SK-N-SH treated with all-trans-retinoic acid at 6 μM for 48 hours (cell line): ENCODE data around the gene SSUH2.
"Not testable (repeated sequence)": the region's sequence is repeated elsewhere in the genome, so short reads cannot be mapped to it uniquely, and the experiment has no call there.

Source experiments
- ATAC-seq: fragments of 200-7000 bp; cut with Tn5 transposase; 3 replicates; pipeline ENCODE4 v1.9.1; 2020; ENCODE audit warnings: mild to moderate bottlenecking, moderate library complexity
- ARNTL ChIP-seq: fragments of 450-650 bp; formaldehyde crosslinking; IDR thresholded peaks from 2 replicates; pipeline ENCODE4 v1.5.0; 2020; ENCODE audit warnings: low read depth, mild to moderate bottlenecking, moderate library complexity, borderline replicate concordance
- BACH2 ChIP-seq: fragments of 250-450 bp; sonication (Bioruptor Pico); IDR thresholded peaks from 2 replicates; pipeline ENCODE4 v1.9.0; 2021; ENCODE audit warnings: mild to moderate bottlenecking, borderline replicate concordance
- CSDC2 ChIP-seq: fragments of 250-450 bp; sonication (Bioruptor Pico); IDR thresholded peaks from 2 replicates; pipeline ENCODE4 v1.5.0; 2020; ENCODE audit warnings: mild to moderate bottlenecking, moderate library complexity
- ESRRG ChIP-seq: fragments of 250-450 bp; sonication (Bioruptor Pico); IDR thresholded peaks from 2 replicates; pipeline ENCODE4 v1.6.1; 2021; ENCODE audit warnings: mild to moderate bottlenecking
- GLIS3 ChIP-seq: fragments of 250-450 bp; sonication (Bioruptor Pico); IDR thresholded peaks from 2 replicates; pipeline ENCODE4 v1.5.0; 2020; ENCODE audit warnings: mild to moderate bottlenecking, moderate library complexity
- OSR1 ChIP-seq: fragments of 250-450 bp; sonication (Bioruptor Pico); IDR thresholded peaks from 2 replicates; pipeline ENCODE4 v1.8.0; 2022; ENCODE audit warnings: moderate library complexity, mild to moderate bottlenecking, inconsistent platforms
- PPARA ChIP-seq: fragments of 250-450 bp; sonication (Bioruptor Pico); IDR thresholded peaks from 2 replicates; pipeline ENCODE4 v1.5.0; 2020; ENCODE audit warnings: mild to moderate bottlenecking, borderline replicate concordance
- SNAI2 ChIP-seq: fragments of 250-450 bp; sonication (Bioruptor Pico); IDR thresholded peaks from 2 replicates; pipeline ENCODE4 v1.5.0; 2020; ENCODE audit warnings: mild to moderate bottlenecking, moderate library complexity
- TOX ChIP-seq: fragments of 250-450 bp; sonication (Bioruptor Pico); IDR thresholded peaks from 2 replicates; pipeline ENCODE4 v1.8.0; 2021; ENCODE audit warnings: mild to moderate bottlenecking, moderate library complexity, borderline replicate concordance
- ZC3H10 ChIP-seq: fragments of 250-450 bp; sonication (Bioruptor Pico); IDR thresholded peaks from 2 replicates; pipeline ENCODE4 v1.5.1; 2021; ENCODE audit warnings: mild to moderate bottlenecking, moderate library complexity
- ZFP3 ChIP-seq: fragments of 250-450 bp; sonication (Bioruptor Pico); IDR thresholded peaks from 2 replicates; pipeline ENCODE4 v1.5.0; 2020; ENCODE audit warnings: mild to moderate bottlenecking, moderate library complexity
- ZFP30 ChIP-seq: fragments of 450-650 bp; formaldehyde crosslinking; IDR thresholded peaks from 2 replicates; pipeline ENCODE4 v1.5.0; 2022; ENCODE audit warnings: mild to moderate bottlenecking, moderate library complexity
- ZNF565 ChIP-seq: fragments of 450-650 bp; formaldehyde crosslinking; conservative IDR thresholded peaks from 2 replicates; pipeline ENCODE4 v1.5.0; 2020; ENCODE audit warnings: low read depth, mild to moderate bottlenecking, moderate library complexity
- ZNF70 ChIP-seq: fragments of 450-650 bp; formaldehyde crosslinking; IDR thresholded peaks from 2 replicates; pipeline ENCODE4 v1.5.0; 2020; ENCODE audit warnings: mild to moderate bottlenecking, moderate library complexity
- ZNF8 ChIP-seq: fragments of 450-650 bp; formaldehyde crosslinking; IDR thresholded peaks from 2 replicates; pipeline ENCODE4 v1.5.0; 2020; ENCODE audit warnings: mild to moderate bottlenecking, moderate library complexity
- TF ChIP-seq, protein P1 (sequence below): fragments of 250-450 bp; sonication (Bioruptor Pico); IDR thresholded peaks from 2 replicates; pipeline ENCODE4 v1.5.1; 2020; ENCODE audit warnings: low read depth, mild to moderate bottlenecking, moderate library complexity
- TF ChIP-seq, protein P2 (sequence below): fragments of 250-450 bp; sonication (Bioruptor Pico); IDR thresholded peaks from 2 replicates; pipeline ENCODE4 v1.5.1; 2021; ENCODE audit warnings: mild to moderate bottlenecking, moderate library complexity
- TF ChIP-seq, protein P3 (sequence below): fragments of 250-450 bp; sonication (Bioruptor Pico); IDR thresholded peaks from 2 replicates; pipeline ENCODE4 v1.8.0; 2021; ENCODE audit warnings: low read depth, mild to moderate bottlenecking, moderate library complexity, borderline replicate concordance
- TF ChIP-seq, protein P4 (sequence below): fragments of 250-450 bp; sonication (Bioruptor Pico); IDR thresholded peaks from 2 replicates; pipeline ENCODE4 v1.5.0; 2020; ENCODE audit warnings: mild to moderate bottlenecking, moderate library complexity
- TF ChIP-seq, protein P5 (sequence below): fragments of 250-450 bp; sonication (Bioruptor Pico); IDR thresholded peaks from 2 replicates; pipeline ENCODE4 v1.8.0; 2020; ENCODE audit warnings: mild to moderate bottlenecking, moderate library complexity, borderline replicate concordance

SSUH2 gene, protein sequence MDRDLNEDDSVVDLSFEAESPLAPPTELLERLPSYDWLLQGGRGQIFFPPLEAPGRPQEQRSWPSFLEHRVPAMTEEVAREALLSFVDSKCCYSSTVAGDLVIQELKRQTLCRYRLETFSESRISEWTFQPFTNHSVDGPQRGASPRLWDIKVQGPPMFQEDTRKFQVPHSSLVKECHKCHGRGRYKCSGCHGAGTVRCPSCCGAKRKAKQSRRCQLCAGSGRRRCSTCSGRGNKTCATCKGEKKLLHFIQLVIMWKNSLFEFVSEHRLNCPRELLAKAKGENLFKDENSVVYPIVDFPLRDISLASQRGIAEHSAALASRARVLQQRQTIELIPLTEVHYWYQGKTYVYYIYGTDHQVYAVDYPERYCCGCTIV

DNA sequence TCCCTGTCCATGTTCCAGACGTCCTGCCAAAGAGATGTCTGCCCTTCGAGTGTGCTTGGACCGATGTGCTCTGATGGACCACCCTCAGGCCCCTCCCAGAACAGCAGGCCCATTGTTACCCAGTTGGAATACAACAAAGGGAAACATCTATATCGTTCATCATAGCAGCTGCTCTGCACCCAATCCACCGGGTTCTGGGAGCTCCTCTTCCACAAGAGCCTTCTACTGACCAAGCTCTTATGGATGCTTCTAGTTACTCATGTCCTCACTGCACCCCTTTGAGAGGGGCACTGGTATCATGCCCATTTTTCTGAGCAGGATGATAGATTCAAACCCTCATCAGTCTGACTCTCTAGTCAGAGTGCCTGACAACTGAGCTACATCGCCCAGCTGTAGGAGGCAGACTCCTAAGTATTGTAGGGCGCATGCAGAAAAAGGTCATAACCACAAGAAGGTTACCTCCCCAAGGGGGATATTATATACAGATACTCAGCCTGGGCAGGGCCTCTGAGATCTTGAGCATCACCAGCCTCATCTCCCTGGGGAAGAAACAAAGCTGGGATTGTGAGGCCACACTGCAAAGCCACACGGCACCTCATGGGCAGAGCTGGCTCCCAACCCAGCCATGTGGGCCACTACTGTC, at the start of gene SSUH2:
Gene SSUH2, minus strand, starts transcription at position 51 of the 643 bp plus-strand sequence. Its CDS starts 40 bp downstream, at position 11.
- TF ChIP-seq ZFP3 (CRISPR knock-in tag) = no peak
- TF ChIP-seq GLIS3 = no peak
- no peak for TF ChIP-seq SNAI2
- TF ChIP-seq, protein P1, sequence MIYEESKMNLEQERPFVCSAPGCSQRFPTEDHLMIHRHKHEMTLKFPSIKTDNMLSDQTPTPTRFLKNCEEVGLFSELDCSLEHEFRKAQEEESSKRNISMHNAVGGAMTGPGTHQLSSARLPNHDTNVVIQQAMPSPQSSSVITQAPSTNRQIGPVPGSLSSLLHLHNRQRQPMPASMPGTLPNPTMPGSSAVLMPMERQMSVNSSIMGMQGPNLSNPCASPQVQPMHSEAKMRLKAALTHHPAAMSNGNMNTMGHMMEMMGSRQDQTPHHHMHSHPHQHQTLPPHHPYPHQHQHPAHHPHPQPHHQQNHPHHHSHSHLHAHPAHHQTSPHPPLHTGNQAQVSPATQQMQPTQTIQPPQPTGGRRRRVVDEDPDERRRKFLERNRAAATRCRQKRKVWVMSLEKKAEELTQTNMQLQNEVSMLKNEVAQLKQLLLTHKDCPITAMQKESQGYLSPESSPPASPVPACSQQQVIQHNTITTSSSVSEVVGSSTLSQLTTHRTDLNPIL (CRISPR knock-in tag) = no peak
- TF ChIP-seq, protein P2, sequence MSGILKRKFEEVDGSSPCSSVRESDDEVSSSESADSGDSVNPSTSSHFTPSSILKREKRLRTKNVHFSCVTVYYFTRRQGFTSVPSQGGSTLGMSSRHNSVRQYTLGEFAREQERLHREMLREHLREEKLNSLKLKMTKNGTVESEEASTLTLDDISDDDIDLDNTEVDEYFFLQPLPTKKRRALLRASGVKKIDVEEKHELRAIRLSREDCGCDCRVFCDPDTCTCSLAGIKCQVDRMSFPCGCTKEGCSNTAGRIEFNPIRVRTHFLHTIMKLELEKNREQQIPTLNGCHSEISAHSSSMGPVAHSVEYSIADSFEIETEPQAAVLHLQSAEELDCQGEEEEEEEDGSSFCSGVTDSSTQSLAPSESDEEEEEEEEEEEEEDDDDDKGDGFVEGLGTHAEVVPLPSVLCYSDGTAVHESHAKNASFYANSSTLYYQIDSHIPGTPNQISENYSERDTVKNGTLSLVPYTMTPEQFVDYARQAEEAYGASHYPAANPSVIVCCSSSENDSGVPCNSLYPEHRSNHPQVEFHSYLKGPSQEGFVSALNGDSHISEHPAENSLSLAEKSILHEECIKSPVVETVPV = no peak
- TF ChIP-seq BACH2 (CRISPR knock-in tag) = no peak
- TF ChIP-seq, protein P3, sequence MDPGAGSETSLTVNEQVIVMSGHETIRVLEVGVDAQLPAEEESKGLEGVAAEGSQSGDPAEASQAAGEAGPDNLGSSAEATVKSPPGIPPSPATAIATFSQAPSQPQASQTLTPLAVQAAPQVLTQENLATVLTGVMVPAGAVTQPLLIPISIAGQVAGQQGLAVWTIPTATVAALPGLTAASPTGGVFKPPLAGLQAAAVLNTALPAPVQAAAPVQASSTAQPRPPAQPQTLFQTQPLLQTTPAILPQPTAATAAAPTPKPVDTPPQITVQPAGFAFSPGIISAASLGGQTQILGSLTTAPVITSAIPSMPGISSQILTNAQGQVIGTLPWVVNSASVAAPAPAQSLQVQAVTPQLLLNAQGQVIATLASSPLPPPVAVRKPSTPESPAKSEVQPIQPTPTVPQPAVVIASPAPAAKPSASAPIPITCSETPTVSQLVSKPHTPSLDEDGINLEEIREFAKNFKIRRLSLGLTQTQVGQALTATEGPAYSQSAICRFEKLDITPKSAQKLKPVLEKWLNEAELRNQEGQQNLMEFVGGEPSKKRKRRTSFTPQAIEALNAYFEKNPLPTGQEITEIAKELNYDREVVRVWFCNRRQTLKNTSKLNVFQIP (CRISPR knock-in tag) = no peak
- no peak for TF ChIP-seq CSDC2
- TF ChIP-seq ZNF8 (CRISPR knock-in tag) = no peak
- TF ChIP-seq, all 23 proteins: peak for 0
- ATAC-seq = no peak

DNA sequence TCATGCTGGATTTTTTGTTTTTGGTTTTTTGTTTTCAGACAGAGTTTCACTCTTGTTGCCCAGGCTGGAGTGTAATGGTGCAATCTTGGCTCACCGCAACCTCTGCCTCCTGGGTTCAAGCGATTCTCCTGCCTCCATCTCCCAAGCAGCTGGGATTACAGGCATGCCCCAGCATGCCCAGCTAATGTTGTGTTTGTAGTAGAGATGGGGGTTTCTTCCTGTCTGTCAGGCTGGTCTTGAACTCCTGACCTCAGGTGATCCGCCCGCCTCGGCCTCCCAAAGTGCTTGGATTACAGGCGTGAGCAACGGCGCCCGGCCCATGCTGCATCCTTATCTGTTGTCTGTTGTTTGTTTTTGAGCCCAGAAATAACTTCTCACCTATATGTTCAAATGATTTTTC, 46.7 kb upstream of the SSUH2 start:
- not testable (repeated sequence) for ATAC-seq

DNA sequence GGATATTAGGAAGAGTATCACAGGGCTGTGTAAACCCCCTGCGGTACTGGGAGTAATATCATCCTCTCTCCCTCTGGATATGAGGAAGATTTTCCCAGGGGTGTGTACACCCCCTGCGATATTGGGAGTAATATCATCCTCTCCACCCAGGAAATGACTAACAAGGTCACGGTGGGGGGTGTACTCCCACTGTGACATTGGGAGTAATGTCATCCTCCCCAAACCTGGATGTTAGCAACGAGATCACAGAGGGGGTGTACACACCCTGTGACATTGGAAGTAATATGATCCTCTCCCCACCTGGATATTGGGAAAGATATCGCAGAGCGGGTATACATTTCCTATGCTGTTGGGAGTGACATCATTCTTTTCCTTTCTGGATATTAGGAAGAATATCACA, 40.4 kb upstream of the SSUH2 start:
- not testable (repeated sequence) for ATAC-seq

DNA sequence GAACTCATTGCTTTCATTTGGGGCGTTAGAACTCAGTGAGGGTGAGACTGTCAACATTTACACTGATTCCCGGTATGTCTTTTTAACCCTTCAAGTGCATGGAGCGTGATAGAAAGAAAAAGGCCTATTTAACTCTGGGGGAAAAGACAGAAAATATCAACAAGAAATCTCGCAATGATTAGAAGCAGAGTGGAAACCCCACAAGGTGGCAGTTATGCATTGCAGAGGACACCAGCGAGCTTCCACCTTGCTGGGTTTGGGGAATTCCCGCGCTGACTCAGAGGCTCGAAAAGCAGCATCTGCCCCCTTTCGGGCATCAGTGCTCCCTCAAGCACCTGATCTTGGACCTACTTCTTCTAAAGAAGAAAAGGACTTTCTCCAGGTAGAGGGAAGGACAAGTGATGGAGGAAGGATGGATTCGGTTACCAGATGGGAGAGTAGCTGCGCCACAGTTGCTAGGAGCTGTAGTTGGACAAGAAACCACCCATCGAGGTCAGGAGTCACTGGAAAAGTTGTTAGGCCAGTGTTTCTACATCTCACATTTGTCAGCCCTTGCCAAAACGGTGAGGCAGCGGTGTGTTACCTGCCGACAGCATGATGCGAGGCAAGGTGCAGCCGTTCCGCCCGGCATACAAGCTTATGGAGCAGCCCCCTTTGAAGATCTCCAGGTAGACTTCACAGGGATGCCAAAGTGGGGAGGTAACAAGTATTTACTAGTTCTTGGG, 38.4 kb upstream of the SSUH2 start:
- ATAC-seq = not testable (repeated sequence)

DNA sequence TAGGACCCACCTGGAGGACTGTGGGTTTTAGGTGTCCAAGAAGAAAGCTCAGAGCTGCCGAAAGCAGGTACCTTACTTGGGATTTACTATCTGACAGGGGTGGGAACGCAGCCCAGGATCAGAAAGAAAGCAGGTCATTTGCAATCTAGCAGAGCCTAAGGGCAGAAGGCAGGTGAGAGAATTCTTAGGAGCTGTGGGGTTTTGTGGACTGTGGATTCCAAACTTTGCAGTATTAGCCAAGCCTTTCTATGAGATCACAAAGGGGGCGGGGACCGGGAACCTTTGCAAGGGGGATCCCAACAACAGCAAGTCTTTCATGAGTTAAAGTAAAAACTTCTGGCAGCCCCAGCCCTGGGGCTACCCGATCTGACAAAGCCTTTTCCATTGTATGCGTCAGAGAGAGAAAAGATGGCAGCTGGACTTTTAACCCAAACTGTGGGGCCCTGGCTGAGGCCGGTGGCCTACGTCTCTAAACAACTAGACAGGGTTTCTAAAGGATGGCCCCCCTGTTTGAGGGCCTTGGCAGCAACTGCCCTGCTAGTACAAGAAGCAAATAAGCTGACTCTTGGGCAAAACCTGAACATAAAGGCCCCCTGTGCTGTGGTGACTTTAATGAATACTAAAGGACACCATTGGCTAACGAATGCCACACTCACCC, 37.4 kb upstream of the SSUH2 start:
- ATAC-seq = not testable (repeated sequence)

DNA sequence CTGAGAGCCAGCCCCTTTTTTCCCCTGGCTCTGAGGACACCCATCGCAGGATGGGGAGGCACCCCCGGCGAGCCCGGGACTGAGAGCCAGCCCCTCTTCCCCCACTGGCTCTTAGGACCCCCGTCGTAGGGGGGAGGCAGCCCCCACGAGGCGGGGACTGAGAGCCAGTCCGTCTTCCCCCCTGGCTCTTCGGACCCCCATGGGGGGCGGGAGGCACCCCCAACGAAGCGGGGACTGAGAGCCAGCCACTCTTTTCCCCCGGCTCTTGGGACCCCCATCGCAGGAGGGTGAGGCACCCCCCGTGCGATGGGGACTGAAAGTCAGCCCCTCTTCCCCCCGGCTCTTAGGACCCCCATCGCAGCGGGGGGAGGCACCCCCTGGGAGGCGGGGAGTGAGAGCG, 36.8 kb upstream of the SSUH2 start:
- ATAC-seq = no peak
- TF ChIP-seq ZNF70 = no peak
- no peak for TF ChIP-seq ZNF565 (CRISPR knock-in tag)
- TF ChIP-seq, protein P4, sequence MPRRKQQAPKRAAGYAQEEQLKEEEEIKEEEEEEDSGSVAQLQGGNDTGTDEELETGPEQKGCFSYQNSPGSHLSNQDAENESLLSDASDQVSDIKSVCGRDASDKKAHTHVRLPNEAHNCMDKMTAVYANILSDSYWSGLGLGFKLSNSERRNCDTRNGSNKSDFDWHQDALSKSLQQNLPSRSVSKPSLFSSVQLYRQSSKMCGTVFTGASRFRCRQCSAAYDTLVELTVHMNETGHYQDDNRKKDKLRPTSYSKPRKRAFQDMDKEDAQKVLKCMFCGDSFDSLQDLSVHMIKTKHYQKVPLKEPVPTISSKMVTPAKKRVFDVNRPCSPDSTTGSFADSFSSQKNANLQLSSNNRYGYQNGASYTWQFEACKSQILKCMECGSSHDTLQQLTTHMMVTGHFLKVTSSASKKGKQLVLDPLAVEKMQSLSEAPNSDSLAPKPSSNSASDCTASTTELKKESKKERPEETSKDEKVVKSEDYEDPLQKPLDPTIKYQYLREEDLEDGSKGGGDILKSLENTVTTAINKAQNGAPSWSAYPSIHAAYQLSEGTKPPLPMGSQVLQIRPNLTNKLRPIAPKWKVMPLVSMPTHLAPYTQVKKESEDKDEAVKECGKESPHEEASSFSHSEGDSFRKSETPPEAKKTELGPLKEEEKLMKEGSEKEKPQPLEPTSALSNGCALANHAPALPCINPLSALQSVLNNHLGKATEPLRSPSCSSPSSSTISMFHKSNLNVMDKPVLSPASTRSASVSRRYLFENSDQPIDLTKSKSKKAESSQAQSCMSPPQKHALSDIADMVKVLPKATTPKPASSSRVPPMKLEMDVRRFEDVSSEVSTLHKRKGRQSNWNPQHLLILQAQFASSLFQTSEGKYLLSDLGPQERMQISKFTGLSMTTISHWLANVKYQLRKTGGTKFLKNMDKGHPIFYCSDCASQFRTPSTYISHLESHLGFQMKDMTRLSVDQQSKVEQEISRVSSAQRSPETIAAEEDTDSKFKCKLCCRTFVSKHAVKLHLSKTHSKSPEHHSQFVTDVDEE (CRISPR knock-in tag) = no peak
- no peak for TF ChIP-seq GLIS3
- TF ChIP-seq ESRRG (CRISPR knock-in tag) = no peak
- TF ChIP-seq ZFP30 = no peak
- no peak for TF ChIP-seq ZNF8 (CRISPR knock-in tag)
- TF ChIP-seq BACH2 (CRISPR knock-in tag) = no peak
- no peak for TF ChIP-seq PPARA (CRISPR knock-in tag)
- no peak for TF ChIP-seq CSDC2
- TF ChIP-seq, protein P1 (CRISPR knock-in tag) = no peak
- TF ChIP-seq, protein P5, sequence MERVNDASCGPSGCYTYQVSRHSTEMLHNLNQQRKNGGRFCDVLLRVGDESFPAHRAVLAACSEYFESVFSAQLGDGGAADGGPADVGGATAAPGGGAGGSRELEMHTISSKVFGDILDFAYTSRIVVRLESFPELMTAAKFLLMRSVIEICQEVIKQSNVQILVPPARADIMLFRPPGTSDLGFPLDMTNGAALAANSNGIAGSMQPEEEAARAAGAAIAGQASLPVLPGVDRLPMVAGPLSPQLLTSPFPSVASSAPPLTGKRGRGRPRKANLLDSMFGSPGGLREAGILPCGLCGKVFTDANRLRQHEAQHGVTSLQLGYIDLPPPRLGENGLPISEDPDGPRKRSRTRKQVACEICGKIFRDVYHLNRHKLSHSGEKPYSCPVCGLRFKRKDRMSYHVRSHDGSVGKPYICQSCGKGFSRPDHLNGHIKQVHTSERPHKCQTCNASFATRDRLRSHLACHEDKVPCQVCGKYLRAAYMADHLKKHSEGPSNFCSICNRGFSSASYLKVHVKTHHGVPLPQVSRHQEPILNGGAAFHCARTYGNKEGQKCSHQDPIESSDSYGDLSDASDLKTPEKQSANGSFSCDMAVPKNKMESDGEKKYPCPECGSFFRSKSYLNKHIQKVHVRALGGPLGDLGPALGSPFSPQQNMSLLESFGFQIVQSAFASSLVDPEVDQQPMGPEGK = no peak
- TF ChIP-seq ARNTL (CRISPR knock-in tag) = no peak
- TF ChIP-seq TOX (CRISPR knock-in tag) = no peak
- TF ChIP-seq OSR1 (CRISPR knock-in tag) = no peak
- TF ChIP-seq ZC3H10 (CRISPR knock-in tag) = no peak
